HepG2 (cell line): ENCODE results near the gene C7orf57. TPM values are rescaled to one million over a fixed set of nuclear protein-coding genes. Genes with fewer than 3 reads are reported as not detected.

Experiments
- ATAC-seq: fragments of 200-7000 bp; cut with Tn5 transposase; 3 replicates; pipeline ENCODE4 v1.9.1; 2020; ENCODE audit warnings: mild to moderate bottlenecking, moderate library complexity
- BruUV-seq: library from RNA; stranded (reverse); fragments of 400-500 nt; replicated peaks from 2 replicates; lab custom pipeline; 2021; lab: Mats Ljungman, UMichigan
- CTCF ChIA-PET: fragments of 300-600 bp; formaldehyde crosslinking; extraction: SDS; loops from one replicate; lab custom pipeline; 2021; ENCODE audit warnings: low total read pairs, inconsistent platforms, low intra/inter-chr PET ratio; lab: Yijun Ruan, JAX
- POLR2A ChIA-PET: fragments of 350-600 bp; sonication (Branson Sonifier 250); formaldehyde crosslinking; loops from one replicate; lab custom pipeline; 2020; ENCODE audit warnings: antibody characterized with exemption, inconsistent platforms; lab: Yijun Ruan, JAX
- DNase-seq: peaks from one replicate; pipeline ENCODE4 v3.0.0-alpha.2; 2015; ENCODE audit warnings: low spot score
- FAIRE-seq: peaks from 3 replicates; lab custom pipeline; 2011; peaks lifted over from hg19 to GRCh38; lab: Jason Lieb, UNC
- H2AFZ ChIP-seq: one replicate; pipeline ENCODE4 v1.6.1; 2011; ENCODE audit warnings: low read length, inconsistent platforms
- H3K27ac ChIP-seq: fragments of 300-600 bp; 3 replicates; pipeline ENCODE4 v1.8.0; 2011; ENCODE audit warnings: mixed run types, mild to moderate bottlenecking, mixed read lengths, low read length, inconsistent platforms; ENCODE audit not compliant: insufficient read depth; ENCODE audit errors: extremely low read length
- H3K27me3 ChIP-seq, 2 experiments: fragments of 200-600 bp in 1 of 2; 2 replicates in 1 of 2; 3 replicates in 1 of 2; pipeline versions ENCODE4 v1.6.0 to v1.8.0; 2011; ENCODE audit warnings: low read length in 2 of 2, mild to moderate bottlenecking in 2 of 2, moderate library complexity in 2 of 2, inconsistent platforms in 1 of 2; ENCODE audit not compliant: insufficient read depth in 2 of 2, control insufficient read depth in 1 of 2
- H3K36me3 ChIP-seq, 2 experiments: fragments of 200-600 bp in 1 of 2; replicated peaks in 1 of 2; 2 replicates in 1 of 2; 3 replicates in 1 of 2; pipeline versions ENCODE4 v1.5.1 to v1.8.0; 2011; ENCODE audit warnings: low read length in 2 of 2, inconsistent platforms in 1 of 2; ENCODE audit not compliant: insufficient read depth in 2 of 2, control insufficient read depth in 1 of 2
- H3K4me1 ChIP-seq: 2 replicates; pipeline ENCODE4 v1.5.1; 2012; ENCODE audit warnings: low read length, inconsistent platforms; ENCODE audit not compliant: insufficient read depth
- H3K4me2 ChIP-seq: 2 replicates; pipeline ENCODE4 v1.6.0; 2011; ENCODE audit warnings: low read depth, low read length, inconsistent platforms
- H3K4me3 ChIP-seq, 3 experiments: fragments of 200-600 bp in 1 of 3; sonication (generic), shearing (Covaris generic) in 1 of 3; replicated peaks in 1 of 3; 2 replicates each; pipeline ENCODE4 v1.5.1; 2011 to 2016; ENCODE audit warnings: low read length in 3 of 3, inconsistent platforms in 2 of 3, low read depth in 2 of 3, mild to moderate bottlenecking in 2 of 3, control low read depth in 1 of 3, mixed read lengths in 1 of 3; ENCODE audit not compliant: insufficient read depth in 1 of 3
- H3K79me2 ChIP-seq: one replicate; pipeline ENCODE4 v1.6.1; 2011; ENCODE audit warnings: low read length, inconsistent platforms; ENCODE audit not compliant: insufficient read depth
- H3K9ac ChIP-seq: 2 replicates; pipeline ENCODE4 v1.6.0; 2011; ENCODE audit warnings: mild to moderate bottlenecking, low read depth, low read length, inconsistent platforms; ENCODE audit not compliant: insufficient read depth
- H3K9me3 ChIP-seq: 2 replicates; pipeline ENCODE4 v1.5.1; 2012; ENCODE audit warnings: mild to moderate bottlenecking, low read length
- H4K20me1 ChIP-seq: 2 replicates; pipeline ENCODE4 v1.6.0; 2011; ENCODE audit warnings: inconsistent platforms, mild to moderate bottlenecking, low read length, moderate library complexity; ENCODE audit not compliant: insufficient read depth
- AHDC1 ChIP-seq: sonication (generic); formaldehyde crosslinking; IDR thresholded peaks from 2 replicates; pipeline ENCODE4 v1.5.1; 2020; ENCODE audit warnings: mild to moderate bottlenecking, missing genetic modification reagents, borderline replicate concordance
- ARNTL ChIP-seq: sonication (generic); formaldehyde crosslinking; IDR thresholded peaks from 2 replicates; pipeline ENCODE4 v1.4.0; 2020; ENCODE audit warnings: mild to moderate bottlenecking, missing genetic modification reagents
- JARID2 ChIP-seq: sonication (generic); formaldehyde crosslinking; IDR thresholded peaks from 2 replicates; pipeline ENCODE4 v1.8.1; 2023; ENCODE audit warnings: missing genetic modification reagents, inconsistent platforms; ENCODE audit not compliant: insufficient replicate concordance
- MNT ChIP-seq: fragments of 450-650 bp; IDR thresholded peaks from 2 replicates; pipeline ENCODE4 v1.6.1; 2016
- SP1 ChIP-seq, 2 experiments: fragments of 450-650 bp in 1 of 2; sonication (generic) in 1 of 2; formaldehyde crosslinking in 1 of 2; IDR thresholded peaks; 2 replicates each; pipeline versions ENCODE4 v1.4.0 to v1.6.1; 2016 to 2020; ENCODE audit warnings: missing genetic modification reagents in 1 of 2
- SP4 ChIP-seq: sonication (generic); formaldehyde crosslinking; IDR thresholded peaks from 2 replicates; pipeline ENCODE4 v1.8.1; 2023; ENCODE audit warnings: mild to moderate bottlenecking, missing genetic modification reagents
- XRCC5 ChIP-seq: fragments of 200-400 bp; formaldehyde crosslinking; optimal IDR thresholded peaks from 2 replicates; pipeline ENCODE3; 2017; ENCODE audit warnings: mild to moderate bottlenecking, low read length
- ZMAT5 ChIP-seq: sonication (generic); formaldehyde crosslinking; IDR thresholded peaks from 2 replicates; pipeline ENCODE4 v1.5.0; 2020; ENCODE audit warnings: mild to moderate bottlenecking, low read depth, missing genetic modification reagents, borderline replicate concordance
- ZNF260 ChIP-seq: sonication (generic); formaldehyde crosslinking; IDR thresholded peaks from 2 replicates; pipeline ENCODE4 v1.4.0; 2020; ENCODE audit warnings: missing genetic modification reagents, low read depth, mild to moderate bottlenecking, borderline replicate concordance
- ZNF274 ChIP-seq: sonication (generic); formaldehyde crosslinking; IDR thresholded peaks from 2 replicates; pipeline ENCODE4 v1.5.1; 2020; ENCODE audit warnings: mild to moderate bottlenecking, missing genetic modification reagents
- ZNF382 ChIP-seq: sonication (generic); formaldehyde crosslinking; IDR thresholded peaks from 2 replicates; pipeline ENCODE4 v1.5.0; 2020; ENCODE audit warnings: missing genetic modification reagents, mild to moderate bottlenecking, borderline replicate concordance
- WGBS: methylation state at CpG from one replicate; pipeline ENCODE4 v1.1.6; 2017; ENCODE audit warnings: low lambda C conversion rate; 5-methylcytosine and 5-hydroxymethylcytosine counted together
- in situ Hi-C: cut with HindIII; loops from 2 replicates; pipeline ENCODE4 v1.10.0; 2017; ENCODE audit warnings: low pct_unique_long_range_greater_than_20kb; ENCODE audit not compliant: extremely low pct_ligation_motif_present
- intact Hi-C: fragments of 100-400 bp; cut with micrococcal nuclease; formaldehyde crosslinking; loops from one replicate; pipeline ENCODE4 v1.10.0; 2022; ENCODE audit not compliant: unreplicated experiment
- polyA plus RNA-seq, 8 experiments: library from polyadenylated mRNA; depleted of rRNA in 3 of 8; stranded (reverse) in 7 of 8; unstranded in 1 of 8; fragments of >200 nt; fragmentation: Illumina TruSeq in 4 of 8; extraction: Trizol in 4 of 8; gene quantifications; 2 replicates each; pipeline versions ENCODE4 v1.2.1 to v1.2.3, GENCODE V29; 2011 to 2016; ENCODE audit warnings: low read depth in 4 of 8, missing spikeins in 1 of 8, mixed read lengths in 1 of 8; ENCODE audit not compliant: insufficient read depth in 1 of 8
- total RNA-seq, 5 experiments: library from RNA; depleted of rRNA; stranded (reverse); fragments of >200 nt; fragmentation: Illumina TruSeq; extraction: Trizol; gene quantifications; 2 replicates each; pipeline ENCODE4 v1.2.3, GENCODE V29; 2016; ENCODE audit warnings: low read depth in 1 of 5

The C7orf57 gene
- total and polyA plus RNA-seq, 2 of the 13 experiments (the other 11 are each of a cell fraction or from before 2014, with no cell fraction given), result not detected

- Histone ChIP-seq H3K4me3 (no peak overlapping the region), H3K36me3 (no peaks in the 10 kb centered on the region), H3K27ac (no peak overlapping the region), H4K20me1 (no peaks in the 10 kb centered on the region), H3K27me3 (peaks cover 3 to 42% of the 10 kb centered on the region in 2 experiments; a peak in 3 of 5 replicates), H3K9me3 (no peaks in the 10 kb centered on the region), H3K79me2 (no peaks in the 10 kb centered on the region), H3K4me1 (no peaks in the 10 kb centered on the region), H3K4me2 (no peak overlapping the region), H3K9ac (no peak overlapping the region), H2AFZ (no peak overlapping the region)
- POLR2A ChIA-PET, result no interaction called here
- no peak for ATAC-seq
- TF ChIP-seq MNT (peak; percentile 36; the same call in 1 of the 2 replicates), ARNTL (CRISPR knock-in tag) (no peak)
- CTCF ChIA-PET, result no interaction called here
- no peak for DNase-seq
- in situ Hi-C loops, result no loop called here
- WGBS, result 42% methylated on average over 6 of the region's 8 CpGs
- BruUV-seq, result no TSS peak
- FAIRE-seq, result no peak
- intact Hi-C loops, result no loop called here
These were observed 12.8 kb downstream of the C7orf57 start for GRCh38 chr7:48048113-48048512.

- no peaks in the 10 kb centered on the region for H4K20me1 ChIP-seq
- POLR2A ChIA-PET, result no interaction called here
- no peaks in the 10 kb centered on the region for H3K79me2 ChIP-seq
- CTCF ChIA-PET, result no interaction called here
- 38% methylated on average over 6 of the region's 8 CpGs for WGBS
- in situ Hi-C loops (no loop called here), intact Hi-C loops (no loop called here)
- FAIRE-seq, result no peak
- ATAC-seq, result no peak
- no peaks in the 10 kb centered on the region for H3K4me1 ChIP-seq
- DNase-seq, result no peak
- no peaks in the 10 kb centered on the region for H3K36me3 ChIP-seq
- H3K4me3 ChIP-seq, result no peak overlapping the region
- peaks cover 3 to 25% of the 10 kb centered on the region in 2 experiments; a peak in 3 of 5 replicates for H3K27me3 ChIP-seq
- no peak overlapping the region for H3K27ac ChIP-seq
- no peak overlapping the region for H3K4me2 ChIP-seq
- no peak overlapping the region for H3K9ac ChIP-seq
- no peak overlapping the region for H2AFZ ChIP-seq
- no TSS peak for BruUV-seq
- H3K9me3 ChIP-seq, result no peaks in the 10 kb centered on the region
- no peak for TF ChIP-seq ZNF260
- TF ChIP-seq AHDC1 (CRISPR knock-in tag), result no peak
- TF ChIP-seq SP4 (CRISPR knock-in tag), result no peak
- TF ChIP-seq ZNF382, result no peak
- no peak for TF ChIP-seq SP1 (IDR thresholded peaks at IDR 0.05)
- TF ChIP-seq SP1 (CRISPR knock-in tag; IDR thresholded peaks at IDR 0.05), result no peak
- no peak for TF ChIP-seq JARID2 (CRISPR knock-in tag)
- TF ChIP-seq XRCC5, result no peak
- TF ChIP-seq ZNF274, result no peak
- TF ChIP-seq ZMAT5 (CRISPR knock-in tag), result no peak
These were observed 14.5 kb downstream of the C7orf57 start for GRCh38 chr7:48049850-48050249.
